Fibroblast of lung (primary cell): ENCODE data around the gene BCAR1.

ENCODE experiments used
- CTCF ChIP-seq, 2 donors: IDR thresholded peaks in 1 of 2; conservative IDR thresholded peaks in 1 of 2; 1 replicate in 1 of 2; 2 replicates in 1 of 2; pipeline ENCODE4 v1.5.1; 2011 to 2012; ENCODE audit warnings: low read length in 2 of 2, control low read depth in 1 of 2, inconsistent platforms in 1 of 2, low read depth in 1 of 2, mild to moderate bottlenecking in 1 of 2
- EZH2 ChIP-seq: IDR thresholded peaks from 2 replicates; pipeline ENCODE4 v1.5.1; 2012; ENCODE audit warnings: low read length, control low read depth, mild to moderate bottlenecking; ENCODE audit errors: missing control alignments

- TF ChIP-seq EZH2 (no peak), CTCF (conservative IDR thresholded peaks at IDR 0.05 in 1 of 2, IDR thresholded peaks at IDR 0.05 in 1 of 2; ENCODE audit: low read depth in 1 of 2, low read length in 2 of 2) (no peak)
These were observed 53.8 kb downstream of the BCAR1 start for GRCh38 chr16:75197522-75198134.
